HG03135 (cell line): ENCODE measurements around the gene TIMM17A.

ENCODE experiments used
- ATAC-seq: cut with Tn5 transposase; IDR thresholded peaks from one replicate; pipeline ENCODE4 v1.9.1; 2021; ENCODE audit warnings: mild to moderate bottlenecking, moderate library complexity; ENCODE audit not compliant: unreplicated experiment

The TIMM17A gene

GRCh38 chr1:201982623-201983379 lies 27.5 kb downstream of the TIMM17A start, which contains the start of gene RNPEP:
Gene RNPEP (plus strand): TSS chr1:201982648. CDS start chr1:201982667, 19 bp downstream.
- ATAC-seq, result peak; percentile 72

- ATAC-seq, result no peak
Measured at GRCh38 chr1:201983380-201983805, 28.1 kb downstream of the TIMM17A start.

- no peak for ATAC-seq
Measured at GRCh38 chr1:201984446-201984845, 29.1 kb downstream of the TIMM17A start.

GRCh38 chr1:201985355-201985754 lies 30.1 kb downstream of the TIMM17A start:
- ATAC-seq, result no peak

- no peak for ATAC-seq
Measured at GRCh38 chr1:201988601-201989000, 33.3 kb downstream of the TIMM17A start.

GRCh38 chr1:201989354-201990128 lies 34.2 kb downstream of the TIMM17A start:
- no peak for ATAC-seq

- no peak for ATAC-seq
Measured at GRCh38 chr1:201990427-201990826, 35.1 kb downstream of the TIMM17A start.

- no peak for ATAC-seq
Measured at GRCh38 chr1:201999625-202000238, 44.4 kb downstream of the TIMM17A start.

GRCh38 chr1:202002507-202002906 lies 47.2 kb downstream of the TIMM17A start:
- ATAC-seq, result no peak

GRCh38 chr1:202004711-202005110 lies 49.4 kb downstream of the TIMM17A start:
- ATAC-seq, result no peak

- no peak for ATAC-seq
Measured at GRCh38 chr1:202005958-202006357, 50.7 kb downstream of the TIMM17A start.

GRCh38 chr1:202007304-202007703 lies 52.0 kb downstream of the TIMM17A start:
- ATAC-seq, result no peak

- ATAC-seq, result no peak
Measured at GRCh38 chr1:202007805-202008489, 52.6 kb downstream of the TIMM17A start.

- peak; percentile 51 for ATAC-seq
Measured at GRCh38 chr1:202009326-202010179, 54.2 kb downstream of the TIMM17A start.

- peak; percentile 64 for ATAC-seq
Measured at GRCh38 chr1:202010180-202011015, 55.1 kb downstream of the TIMM17A start, which contains the start of gene ELF3. Gene ELF3 (plus strand): TSS chr1:202010587. CDS start chr1:202011137, 550 bp downstream.

GRCh38 chr1:202011994-202012393 lies 56.7 kb downstream of the TIMM17A start:
- ATAC-seq, result no peak

GRCh38 chr1:202012544-202013478 lies 57.5 kb downstream of the TIMM17A start:
- no peak for ATAC-seq

GRCh38 chr1:202013603-202014002 lies 58.3 kb downstream of the TIMM17A start:
- ATAC-seq, result no peak
